ENCODE measurements around the gene GALNT17.

GALNT17 gene

GRCh38 chr7:71511361-71511807 is 379.4 kb downstream of the GALNT17 start:
- no peak for DNase-seq

DNA sequence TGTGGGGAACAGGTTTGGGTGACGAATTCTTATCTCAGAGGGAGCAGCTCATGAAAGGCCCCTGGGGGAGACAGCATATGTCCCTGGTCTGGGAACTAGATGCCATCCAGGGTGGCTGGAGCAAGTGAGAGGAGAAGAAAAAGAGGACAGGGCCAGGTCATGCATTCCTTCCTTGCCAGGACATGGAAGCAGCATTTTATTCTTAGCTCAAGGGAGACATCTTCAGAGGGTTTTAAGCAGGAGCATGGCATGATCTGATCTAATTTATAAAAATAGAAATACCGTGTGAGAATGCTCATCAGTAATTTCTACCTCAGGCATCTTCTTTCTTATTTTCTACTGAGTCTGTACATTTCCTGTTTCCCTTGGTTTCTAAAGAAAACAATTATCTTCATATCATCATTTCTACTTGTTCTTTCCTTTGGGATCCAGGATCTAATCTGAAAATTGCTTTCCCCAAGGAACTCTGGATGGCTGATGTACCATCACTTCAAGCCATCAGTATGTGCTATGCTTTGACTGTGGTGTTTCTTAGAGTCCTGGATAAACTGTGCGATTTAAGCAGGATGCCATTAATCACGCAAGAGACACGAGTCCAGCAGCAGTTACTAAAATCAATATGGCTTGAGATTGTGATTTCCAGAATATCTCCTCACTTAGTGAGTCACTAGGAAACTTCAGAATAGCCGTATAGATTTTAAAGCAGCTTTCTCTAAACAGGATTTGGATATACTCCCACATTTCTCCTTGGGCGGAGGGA is 386.2 kb downstream of the GALNT17 start:
- no peak for DNase-seq

GRCh38 chr7:71518880-71519279 is 386.9 kb downstream of the GALNT17 start:
- no peak for DNase-seq

DNA sequence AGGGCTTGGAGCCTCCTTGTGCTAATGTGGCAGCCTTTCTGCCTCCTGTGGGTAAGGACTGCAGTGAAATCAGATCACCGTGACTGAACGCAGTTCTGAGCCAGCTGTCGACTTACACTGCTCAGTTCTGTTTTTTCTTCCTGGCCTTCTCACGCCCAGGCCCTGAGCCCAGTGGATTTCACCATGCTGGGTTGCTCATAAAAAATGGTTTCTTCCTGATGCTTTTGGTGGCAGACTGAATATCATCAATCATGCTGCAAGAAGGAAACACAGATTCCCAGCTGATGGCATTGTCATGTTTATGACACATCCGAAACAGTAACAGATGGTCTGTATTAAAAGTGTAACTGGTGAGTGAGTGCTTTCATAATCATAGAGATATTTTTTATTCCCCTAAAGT is 389.6 kb downstream of the GALNT17 start:
- no peak for DNase-seq

DNA sequence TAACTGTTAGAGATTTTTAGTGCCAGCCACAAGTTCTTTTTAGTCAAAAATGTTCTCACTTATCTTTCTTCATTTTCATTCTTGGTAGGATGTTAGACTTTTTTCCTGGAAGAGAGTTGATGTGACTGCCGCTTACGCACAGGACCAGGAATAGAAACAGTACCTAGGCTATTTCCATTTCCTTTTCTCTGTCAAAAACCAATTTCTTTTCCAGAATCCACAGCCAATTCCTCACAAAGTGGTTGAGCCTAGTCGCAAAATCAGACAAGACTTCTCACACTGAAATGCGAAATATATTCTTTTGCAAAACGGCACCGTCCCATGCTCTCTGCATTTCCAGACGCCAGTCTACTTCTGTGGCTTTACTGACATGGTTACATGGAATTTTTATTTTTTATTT is 394.2 kb downstream of the GALNT17 start:
- no peak for DNase-seq

- no peak for DNase-seq
Measured at GRCh38 chr7:71527213-71527612, 395.3 kb downstream of the GALNT17 start.

- DNase-seq, result no peak
Measured at GRCh38 chr7:71535616-71536015, 403.7 kb downstream of the GALNT17 start.

- no peak for DNase-seq
Measured at GRCh38 chr7:71538210-71538609, 406.3 kb downstream of the GALNT17 start.

DNA sequence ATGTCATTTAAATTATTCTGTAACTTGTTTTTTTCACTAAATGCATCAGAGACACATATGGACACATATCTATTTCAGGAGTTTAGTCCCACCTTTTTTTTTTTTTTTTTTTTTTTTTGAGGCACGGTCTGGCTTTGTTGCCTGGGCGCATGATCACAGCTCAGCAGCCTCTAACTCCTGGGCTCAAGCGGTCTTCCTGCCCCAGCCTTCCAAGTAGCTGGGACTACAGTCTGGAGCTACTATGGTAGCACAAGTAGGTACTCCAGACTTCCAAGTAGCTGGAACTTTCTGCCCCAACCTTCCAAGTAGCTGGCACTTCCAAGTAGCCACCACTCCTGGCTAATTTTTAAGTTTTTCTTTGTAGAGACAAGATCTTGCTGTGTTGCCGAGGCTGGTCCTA is 407.7 kb downstream of the GALNT17 start:
- no peak for DNase-seq

DNA sequence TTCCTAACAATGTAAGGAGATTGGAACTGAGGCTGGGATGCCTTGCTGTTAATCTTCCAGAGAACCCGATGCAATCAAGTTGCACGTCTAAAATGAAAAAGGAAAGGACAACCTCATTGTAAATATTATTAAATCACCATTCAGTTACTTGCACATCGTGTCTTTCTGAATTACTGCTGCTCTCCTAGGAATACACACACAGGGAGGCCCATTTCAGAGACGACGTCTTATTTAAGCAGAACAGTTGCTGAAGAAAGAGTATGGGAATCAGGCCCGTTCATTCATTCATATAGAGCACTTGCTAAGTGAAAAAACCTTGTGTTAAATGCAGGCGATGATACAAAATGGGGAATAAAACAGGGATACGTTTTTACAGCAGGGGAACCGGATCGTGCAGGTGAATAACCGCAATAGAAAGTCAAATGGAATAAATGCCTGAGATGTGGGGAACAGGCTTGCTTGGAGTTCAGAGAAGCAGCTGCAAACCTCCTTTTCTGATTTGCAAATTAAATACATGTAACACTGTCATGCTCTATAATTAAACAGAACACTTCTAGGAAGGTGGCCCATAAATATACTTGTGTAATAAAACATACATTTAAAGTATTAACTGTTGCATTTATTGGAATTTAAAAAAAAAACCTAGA is 409.9 kb downstream of the GALNT17 start:
- DNase-seq, result no peak

- DNase-seq, result no peak
Measured at GRCh38 chr7:71543396-71543795, 411.5 kb downstream of the GALNT17 start.

DNA sequence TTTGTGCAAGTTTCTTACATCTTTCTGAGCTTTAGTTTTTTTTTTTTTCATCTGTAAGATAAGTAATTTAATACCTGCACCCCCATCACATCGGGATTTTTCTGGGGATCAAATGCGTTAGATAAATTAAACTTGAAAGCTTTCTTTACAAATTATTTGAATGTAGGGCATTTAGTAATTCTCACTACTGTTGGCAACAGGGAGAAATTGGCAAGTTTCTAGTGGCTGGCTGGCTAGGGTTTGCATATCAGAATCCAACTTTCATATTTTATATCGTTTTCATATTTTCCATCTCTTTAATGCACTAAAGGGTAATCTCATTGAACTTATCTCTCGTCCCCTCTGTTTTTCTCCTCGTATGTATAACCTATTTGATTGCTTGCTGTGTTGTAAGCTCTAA is 412.9 kb downstream of the GALNT17 start:
- no peak for DNase-seq

- no peak for DNase-seq
Measured at GRCh38 chr7:71547426-71547825, 415.5 kb downstream of the GALNT17 start.

- no peak for DNase-seq
Measured at GRCh38 chr7:71548746-71549145, 416.8 kb downstream of the GALNT17 start.

GRCh38 chr7:71553306-71553705 is 421.4 kb downstream of the GALNT17 start:
- DNase-seq, result no peak

GRCh38 chr7:71555758-71556157 is 423.8 kb downstream of the GALNT17 start:
- no peak for DNase-seq

- no peak for DNase-seq
Measured at GRCh38 chr7:71558806-71559613, 427.1 kb downstream of the GALNT17 start.

GRCh38 chr7:71560354-71560995 is 428.5 kb downstream of the GALNT17 start:
- no peak for DNase-seq

- no peak for DNase-seq
Measured at GRCh38 chr7:71563276-71563675, 431.3 kb downstream of the GALNT17 start.

DNA sequence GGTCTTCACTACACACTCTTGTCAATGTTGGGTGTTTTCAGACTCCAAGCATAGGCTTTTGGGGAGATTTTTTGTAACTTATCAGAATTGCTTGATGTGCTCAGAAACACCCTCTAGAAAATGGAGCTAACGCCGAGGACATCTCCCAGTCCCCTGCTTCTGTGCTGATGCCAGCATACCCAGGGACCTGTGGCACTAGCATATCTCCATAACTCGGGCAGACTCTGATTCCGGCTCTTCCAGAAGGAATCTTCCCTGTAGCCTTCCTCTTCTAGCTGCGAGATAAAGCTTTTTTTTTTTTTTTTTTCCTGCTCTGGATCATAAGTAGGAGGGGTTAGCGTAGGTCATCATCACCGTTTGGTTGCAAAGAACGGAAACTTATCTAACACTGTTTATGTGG is 434.4 kb downstream of the GALNT17 start:
- DNase-seq, result no peak

- no peak for DNase-seq
Measured at GRCh38 chr7:71566991-71567390, 435.0 kb downstream of the GALNT17 start.

- DNase-seq, result no peak
Measured at GRCh38 chr7:71574153-71574860, 442.4 kb downstream of the GALNT17 start.

- no peak for DNase-seq
Measured at GRCh38 chr7:71580027-71580426, 448.1 kb downstream of the GALNT17 start.

Data from NCI-H1436 treated with DMSO at 0.1 percent for 48 hours (cell line).